ENCODE measurements around the gene GTF2H1. TPM values are rescaled to one million over a fixed set of nuclear protein-coding genes. Genes with fewer than 3 reads are reported as not detected.

GTF2H1 gene
- total RNA-seq, 4 donors from 2014 or later: 38.7 to 62.2 (median 53.4) TPM

DNA sequence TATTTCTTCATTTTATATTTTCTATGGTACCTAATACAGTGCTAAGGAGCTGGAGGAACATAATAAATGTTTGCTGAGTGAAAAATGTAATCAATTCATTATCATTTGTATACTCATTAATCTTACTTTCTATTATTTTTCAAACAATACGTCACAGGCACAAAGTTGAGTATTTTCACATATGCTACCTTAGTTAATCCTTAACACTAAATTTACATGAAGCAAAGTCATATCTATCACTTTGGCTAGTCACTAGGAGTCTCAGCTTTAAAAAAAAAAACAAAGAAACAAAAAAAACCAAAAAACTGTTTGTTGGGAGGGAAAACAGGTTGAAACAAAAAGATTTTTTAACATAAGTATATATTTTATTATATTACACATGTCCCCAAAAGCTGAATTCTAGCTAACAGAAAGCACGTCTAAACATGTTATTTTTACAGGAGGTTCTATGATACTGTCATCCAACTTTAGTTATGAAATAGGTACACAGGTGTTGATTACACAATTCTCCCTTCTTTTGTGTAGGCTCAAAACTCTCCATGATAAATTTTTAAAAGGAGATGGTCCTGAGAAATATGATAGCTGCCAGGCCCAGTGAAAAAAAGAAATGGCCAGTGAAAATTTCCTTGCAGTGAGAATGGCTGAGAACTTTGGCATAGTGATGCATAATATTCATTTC is 14.8 kb upstream of the GTF2H1 start:
- Histone ChIP-seq H3K4me1 (peaks cover 0 to 36% (median 21%) of the 10 kb centered on the region in 4 donors), H3K9me3 (no peaks in the 10 kb centered on the region), H3K27ac (peak overlapping the region in 2 of 4 donors; percentile 64 to 89), H3K36me3 (peaks cover 0 to 74% (median 7%) of the 10 kb centered on the region in 3 donors), H3K27me3 (no peaks in the 10 kb centered on the region), H3K4me3 (no peak overlapping the region)
- TF ChIP-seq POLR2A (IDR thresholded peaks at IDR 0.05) (no peak), EP300 (IDR thresholded peaks at IDR 0.05) (no peak)
- TF ChIP-seq, protein P1, sequence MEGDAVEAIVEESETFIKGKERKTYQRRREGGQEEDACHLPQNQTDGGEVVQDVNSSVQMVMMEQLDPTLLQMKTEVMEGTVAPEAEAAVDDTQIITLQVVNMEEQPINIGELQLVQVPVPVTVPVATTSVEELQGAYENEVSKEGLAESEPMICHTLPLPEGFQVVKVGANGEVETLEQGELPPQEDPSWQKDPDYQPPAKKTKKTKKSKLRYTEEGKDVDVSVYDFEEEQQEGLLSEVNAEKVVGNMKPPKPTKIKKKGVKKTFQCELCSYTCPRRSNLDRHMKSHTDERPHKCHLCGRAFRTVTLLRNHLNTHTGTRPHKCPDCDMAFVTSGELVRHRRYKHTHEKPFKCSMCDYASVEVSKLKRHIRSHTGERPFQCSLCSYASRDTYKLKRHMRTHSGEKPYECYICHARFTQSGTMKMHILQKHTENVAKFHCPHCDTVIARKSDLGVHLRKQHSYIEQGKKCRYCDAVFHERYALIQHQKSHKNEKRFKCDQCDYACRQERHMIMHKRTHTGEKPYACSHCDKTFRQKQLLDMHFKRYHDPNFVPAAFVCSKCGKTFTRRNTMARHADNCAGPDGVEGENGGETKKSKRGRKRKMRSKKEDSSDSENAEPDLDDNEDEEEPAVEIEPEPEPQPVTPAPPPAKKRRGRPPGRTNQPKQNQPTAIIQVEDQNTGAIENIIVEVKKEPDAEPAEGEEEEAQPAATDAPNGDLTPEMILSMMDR (IDR thresholded peaks at IDR 0.05): no peak
- DNase-seq (ENCODE audit: low spot score in 2 of 2): no peak
- 90 to 91% methylated on average over 2 of the region's 2 CpGs for WGBS, 2 donors

DNA sequence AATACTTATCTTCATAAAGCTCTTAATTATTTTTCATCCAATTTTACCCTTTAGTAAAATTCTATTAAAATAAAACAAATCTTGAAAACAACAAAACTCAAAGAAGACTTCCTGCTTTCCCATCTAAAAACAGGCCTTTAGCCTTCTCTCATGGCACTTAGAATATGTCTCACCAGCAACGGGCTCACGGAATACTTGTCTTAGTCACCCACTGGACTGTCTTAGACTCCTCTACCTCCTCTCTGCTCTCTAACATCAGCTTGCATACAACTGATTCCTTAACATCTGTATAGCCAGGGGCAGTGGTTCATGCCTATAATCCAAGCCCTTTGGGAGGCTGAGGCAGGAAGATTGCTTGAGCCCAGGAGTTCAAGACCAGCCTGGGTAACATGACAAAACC is 14.1 kb upstream of the GTF2H1 start:
- Histone ChIP-seq H3K36me3 (peaks cover 0 to 71% (median 7%) of the 10 kb centered on the region in 3 donors), H3K9me3 (no peaks in the 10 kb centered on the region), H3K4me3 (no peak overlapping the region), H3K27ac (peak overlapping the region in 2 of 4 donors; percentile 64 to 89), H3K27me3 (no peaks in the 10 kb centered on the region), H3K4me1 (peaks cover 0 to 36% (median 25%) of the 10 kb centered on the region in 4 donors)
- DNase-seq (ENCODE audit: low spot score in 2 of 2): no peak
- TF ChIP-seq EP300 (IDR thresholded peaks at IDR 0.05): no peak
- TF ChIP-seq, protein P1 (IDR thresholded peaks at IDR 0.05): no peak
- TF ChIP-seq POLR2A (IDR thresholded peaks at IDR 0.05): no peak
- WGBS, 2 donors: 86 to 92% methylated on average over 2 of the region's 2 CpGs

DNA sequence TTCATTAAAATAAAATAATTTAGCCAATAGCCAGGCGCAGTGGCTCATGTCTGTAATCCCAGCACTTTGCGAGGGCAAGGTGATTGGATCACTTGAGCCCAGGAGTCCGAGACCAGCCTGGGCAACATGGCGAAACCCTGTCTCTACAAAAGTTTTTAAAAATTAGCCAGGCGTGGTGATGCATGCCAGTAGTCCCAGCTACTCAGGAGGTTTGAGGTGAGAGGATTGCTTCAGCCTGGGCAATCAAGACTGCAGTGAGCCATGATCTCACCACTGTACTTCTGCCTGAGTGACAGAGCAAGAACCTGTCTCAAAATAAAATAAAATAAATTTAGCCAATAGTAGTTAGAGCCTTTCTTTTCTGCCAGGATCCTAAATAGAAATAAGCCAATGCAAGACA is 12.7 kb upstream of the GTF2H1 start:
- no peak for TF ChIP-seq EP300 (IDR thresholded peaks at IDR 0.05)
- TF ChIP-seq, protein P1 (IDR thresholded peaks at IDR 0.05): no peak
- no peak for TF ChIP-seq POLR2A (IDR thresholded peaks at IDR 0.05)
- WGBS, 2 donors: 92 to 96% methylated on average over 5 of the region's 5 CpGs

DNA sequence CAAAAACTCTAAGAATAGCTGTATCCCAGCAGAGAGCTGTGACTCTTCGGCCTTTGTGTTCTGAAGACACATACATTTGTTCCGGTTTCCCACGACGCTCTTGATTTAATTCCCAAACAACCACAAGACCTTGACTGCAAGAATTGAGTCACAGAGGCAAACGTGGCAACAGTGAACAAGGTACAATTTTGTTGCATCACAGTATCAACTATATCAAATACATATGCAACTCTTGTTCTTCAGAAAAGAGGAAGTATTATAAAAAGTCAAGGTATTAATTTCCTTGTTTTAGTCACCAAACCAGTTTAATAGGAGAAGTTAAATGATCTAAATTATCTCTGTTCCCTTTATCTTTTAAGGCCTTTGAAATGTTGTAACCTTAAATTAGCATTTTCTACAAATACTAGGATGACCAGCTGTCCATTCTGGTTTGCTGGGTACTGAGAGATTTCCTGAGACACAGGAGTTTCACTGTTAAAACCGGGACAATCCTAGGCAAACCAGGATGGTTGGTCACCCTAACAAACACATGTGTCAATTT is 11.5 kb upstream of the GTF2H1 start:
- H3K27ac ChIP-seq: peak overlapping the region; percentile 66 to 95 (median 88)

More for the DNA sequence above, 12.7 kb upstream of the GTF2H1 start:
- H3K9me3 ChIP-seq: no peaks in the 10 kb centered on the region
- DNase-seq (ENCODE audit: low spot score in 2 of 2): no peak
- H3K27ac ChIP-seq: peak overlapping the region in 3 of 4 donors; percentile 13 to 95 (median 89)
- H3K4me1 ChIP-seq: peaks cover 0 to 47% (median 30%) of the 10 kb centered on the region in 4 donors
- H3K4me3 ChIP-seq: no peak overlapping the region
- H3K36me3 ChIP-seq: peaks cover 0 to 57% (median 6%) of the 10 kb centered on the region in 3 donors
- no peaks in the 10 kb centered on the region for H3K27me3 ChIP-seq

More for the DNA sequence above, 11.5 kb upstream of the GTF2H1 start:
- no peak for TF ChIP-seq EP300 (IDR thresholded peaks at IDR 0.05)
- TF ChIP-seq POLR2A (IDR thresholded peaks at IDR 0.05): no peak
- TF ChIP-seq, protein P1 (IDR thresholded peaks at IDR 0.05): no peak
- Histone ChIP-seq H3K4me1 (peaks cover 0 to 58% (median 30%) of the 10 kb centered on the region in 4 donors), H3K9me3 (no peaks in the 10 kb centered on the region), H3K4me3 (no peak overlapping the region), H3K27me3 (no peaks in the 10 kb centered on the region), H3K36me3 (peaks cover 0 to 49% (median 0%) of the 10 kb centered on the region in 3 donors)
- no peak for DNase-seq (ENCODE audit: low spot score in 2 of 2)
- WGBS, 2 donors: 76 to 80% methylated on average over 6 of the region's 6 CpGs
